ENCODE measurements around the gene NHS. TPM values are rescaled to one million over a fixed set of nuclear protein-coding genes. Genes with fewer than 3 reads are reported as not detected.

Gene NHS
- total RNA-seq, 2 donors from 2014 or later: 6.0 to 7.3 TPM

GRCh38 chrX:17410651-17411050 is 35.7 kb downstream of the NHS start:
- peaks cover 2% of the 10 kb centered on the region for H3K9me3 Mint-ChIP-seq
- no peak overlapping the region for H3K27ac ChIP-seq (ENCODE audit: low read depth, low read length)
- H3K9me3 ChIP-seq (ENCODE audit: control insufficient read depth, low read length): no peaks in the 10 kb centered on the region
- peaks cover 51% of the 10 kb centered on the region for H3K4me1 Mint-ChIP-seq
- H3K27me3 Mint-ChIP-seq (ENCODE audit: insufficient read depth): no peaks in the 10 kb centered on the region
- H3K4me3 Mint-ChIP-seq: no peak overlapping the region
- no peak for TF ChIP-seq CTCF (conservative IDR thresholded peaks at IDR 0.05)
- no peaks in the 10 kb centered on the region for H3K27me3 ChIP-seq (ENCODE audit: control insufficient read depth, insufficient read depth, low read length, poor library complexity, severe bottlenecking)
- no peak overlapping the region for H3K4me3 ChIP-seq (ENCODE audit: low read length)
- H3K4me1 ChIP-seq (ENCODE audit: control insufficient read depth, insufficient read depth, low read length): no peaks in the 10 kb centered on the region
- H3K36me3 ChIP-seq (ENCODE audit: control insufficient read depth, insufficient read depth, low read length): no peaks in the 10 kb centered on the region
- DNase-seq: no peak
- WGBS, 2 experiments (ENCODE audit: insufficient coverage in 1 of 2, insufficient read length in 1 of 2): 80% methylated on average over 2 of the region's 2 CpGs; no CpG with 5 or more reads in 1 of the 2 experiments
- no peak overlapping the region for H3K9ac ChIP-seq (ENCODE audit: extremely low read depth, low read length, poor library complexity, severe bottlenecking)
- H3K36me3 Mint-ChIP-seq (ENCODE audit: low read depth): no peaks in the 10 kb centered on the region
- no peak overlapping the region for H3K27ac Mint-ChIP-seq

GRCh38 chrX:17411205-17411604 is 36.2 kb downstream of the NHS start:
- Mint-ChIP-seq H3K9me3 (peaks cover 2% of the 10 kb centered on the region), H3K27ac (no peak overlapping the region), H3K4me3 (no peak overlapping the region), H3K4me1 (peaks cover 57% of the 10 kb centered on the region), H3K36me3 (ENCODE audit: low read depth) (no peaks in the 10 kb centered on the region), H3K27me3 (ENCODE audit: insufficient read depth) (no peaks in the 10 kb centered on the region)
- DNase-seq: no peak
- H3K27ac ChIP-seq (ENCODE audit: low read depth, low read length): no peak overlapping the region
- WGBS, 2 experiments (ENCODE audit: insufficient coverage in 1 of 2, insufficient read length in 1 of 2): 94% methylated on average over 4 of the region's 4 CpGs; no CpG with 5 or more reads in 1 of the 2 experiments
- H3K4me3 ChIP-seq (ENCODE audit: low read length): no peak overlapping the region
- H3K9ac ChIP-seq (ENCODE audit: extremely low read depth, low read length, poor library complexity, severe bottlenecking): no peak overlapping the region
- H3K27me3 ChIP-seq (ENCODE audit: control insufficient read depth, insufficient read depth, low read length, poor library complexity, severe bottlenecking): no peaks in the 10 kb centered on the region
- no peak for TF ChIP-seq CTCF (conservative IDR thresholded peaks at IDR 0.05)
- no peaks in the 10 kb centered on the region for H3K36me3 ChIP-seq (ENCODE audit: control insufficient read depth, insufficient read depth, low read length)
- H3K4me1 ChIP-seq (ENCODE audit: control insufficient read depth, insufficient read depth, low read length): no peaks in the 10 kb centered on the region
- no peaks in the 10 kb centered on the region for H3K9me3 ChIP-seq (ENCODE audit: control insufficient read depth, low read length)

- Histone ChIP-seq H3K27ac (ENCODE audit: low read depth, low read length) (no peak overlapping the region), H3K9ac (ENCODE audit: extremely low read depth, low read length, poor library complexity, severe bottlenecking) (no peak overlapping the region), H3K36me3 (ENCODE audit: control insufficient read depth, insufficient read depth, low read length) (no peaks in the 10 kb centered on the region), H3K4me1 (ENCODE audit: control insufficient read depth, insufficient read depth, low read length) (no peaks in the 10 kb centered on the region), H3K9me3 (ENCODE audit: control insufficient read depth, low read length) (no peaks in the 10 kb centered on the region), H3K27me3 (ENCODE audit: control insufficient read depth, insufficient read depth, low read length, poor library complexity, severe bottlenecking) (no peaks in the 10 kb centered on the region), H3K4me3 (ENCODE audit: low read length) (no peak overlapping the region)
- Mint-ChIP-seq H3K4me3 (no peak overlapping the region), H3K9me3 (peaks cover 2% of the 10 kb centered on the region), H3K27me3 (ENCODE audit: insufficient read depth) (no peaks in the 10 kb centered on the region), H3K4me1 (peaks cover 61% of the 10 kb centered on the region), H3K36me3 (ENCODE audit: low read depth) (no peaks in the 10 kb centered on the region), H3K27ac (no peak overlapping the region)
- TF ChIP-seq CTCF (conservative IDR thresholded peaks at IDR 0.05): no peak
- no peak for DNase-seq
- 88% methylated on average over 4 of the region's 4 CpGs; no CpG with 5 or more reads in 1 of the 2 experiments for WGBS, 2 experiments (ENCODE audit: insufficient coverage in 1 of 2, insufficient read length in 1 of 2)
Measured at GRCh38 chrX:17412692-17413091, 37.7 kb downstream of the NHS start.
